ENCODE measurements around the gene SYT1. TPM values are rescaled to one million over a fixed set of nuclear protein-coding genes. Genes with fewer than 3 reads are reported as not detected.

Gene SYT1
- total RNA-seq, 2 experiments from 2014 or later: not detected

DNA sequence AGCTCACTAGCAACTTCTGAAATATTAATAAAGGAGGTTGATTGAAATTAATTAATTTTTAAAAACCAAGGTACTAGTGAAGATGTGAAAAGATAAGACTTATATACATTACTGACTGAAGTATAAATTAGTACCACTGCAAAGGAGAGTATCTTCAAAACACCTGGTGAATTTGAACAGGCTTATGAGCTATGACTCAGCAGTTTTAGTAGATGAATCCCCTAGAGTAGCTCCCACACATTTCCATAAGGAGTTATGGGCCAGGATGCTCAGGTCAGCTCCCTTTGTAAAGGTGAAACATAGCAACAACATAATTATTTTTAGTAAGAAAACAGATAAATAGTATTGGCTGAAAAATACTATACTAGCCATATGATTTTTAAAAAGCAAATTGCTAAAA, 218.6 kb downstream of the SYT1 start:
- DNase-seq: no peak
- no peak for ATAC-seq
- Mint-ChIP-seq H3K27me3 (ENCODE audit: low read depth) (no peaks in the 10 kb centered on the region), H3K9me3 (ENCODE audit: insufficient read depth) (no peaks in the 10 kb centered on the region), H3K4me3 (no peak overlapping the region), H3K4me1 (ENCODE audit: low read depth) (no peaks in the 10 kb centered on the region), H3K27ac (no peak overlapping the region), H3K36me3 (ENCODE audit: low read depth) (no peaks in the 10 kb centered on the region)
- CTCF ChIA-PET: no interaction called here
- POLR2A ChIA-PET: no interaction called here

DNA sequence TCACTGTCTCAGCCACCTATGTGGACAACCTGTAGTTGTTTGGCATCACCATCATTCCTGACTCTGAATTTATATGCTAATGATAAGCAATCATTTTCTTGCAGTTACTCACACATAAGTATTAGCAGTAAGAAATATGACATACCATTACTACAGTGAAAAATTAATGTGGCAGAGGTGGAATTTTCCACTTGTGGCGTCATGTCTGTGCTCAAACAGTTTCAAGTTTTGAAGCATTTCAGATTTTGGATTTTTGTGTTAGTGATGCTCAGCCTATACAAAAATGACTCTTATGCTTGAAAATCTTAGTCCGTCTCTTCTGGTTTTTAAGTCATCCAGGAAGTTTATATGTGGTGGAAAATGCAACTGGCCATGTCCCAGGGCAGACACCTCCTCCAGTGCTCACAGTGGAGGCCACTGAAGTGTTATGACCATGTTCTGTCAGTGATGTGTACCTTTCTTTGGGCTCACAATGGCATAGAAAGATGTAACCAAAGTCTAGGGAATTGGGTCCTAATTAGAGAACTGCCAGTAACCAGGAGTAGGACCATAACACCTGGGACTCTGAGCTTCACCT, 220.6 kb downstream of the SYT1 start:
- Mint-ChIP-seq H3K27ac (no peak overlapping the region), H3K36me3 (ENCODE audit: low read depth) (no peaks in the 10 kb centered on the region), H3K4me3 (no peak overlapping the region), H3K9me3 (ENCODE audit: insufficient read depth) (no peaks in the 10 kb centered on the region), H3K4me1 (ENCODE audit: low read depth) (no peaks in the 10 kb centered on the region), H3K27me3 (ENCODE audit: low read depth) (no peaks in the 10 kb centered on the region)
- ChIA-PET CTCF (no interaction called here), POLR2A (no interaction called here)
- no peak for ATAC-seq
- DNase-seq: no peak

DNA sequence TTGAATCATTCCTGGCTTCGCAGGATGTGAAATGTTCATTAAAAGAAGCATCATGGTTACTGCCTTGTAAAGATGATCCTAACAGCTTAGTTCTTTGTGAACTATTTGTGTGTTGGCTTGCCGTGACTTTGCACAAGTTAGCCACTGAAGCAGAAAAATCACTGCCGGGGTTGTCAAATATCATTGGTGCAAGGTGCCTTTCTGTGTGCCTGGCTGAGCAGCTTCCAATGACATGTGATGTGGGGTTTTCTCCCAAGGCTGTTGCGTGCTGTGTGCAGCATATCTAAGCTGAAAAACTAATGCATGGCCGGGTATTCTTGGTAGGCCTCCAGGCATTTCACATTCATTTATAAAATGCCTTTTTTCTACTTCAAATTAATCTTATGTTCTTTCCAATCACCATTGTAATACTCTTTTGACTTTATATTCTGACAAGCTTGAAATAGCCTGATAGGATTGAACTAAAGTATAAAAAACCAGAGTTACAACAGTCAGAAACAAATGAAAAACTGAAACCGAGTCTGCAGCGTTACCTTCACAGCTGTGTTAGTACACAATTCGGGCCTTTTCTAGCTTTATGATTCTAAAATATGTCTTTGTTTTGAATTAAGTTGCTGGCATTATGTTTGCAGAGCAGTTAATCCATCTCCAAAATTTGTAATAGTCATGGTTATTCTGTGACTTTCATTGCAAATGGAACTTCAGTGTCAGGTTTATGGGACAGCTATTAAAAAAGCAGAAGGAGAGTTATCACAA, 222.1 kb downstream of the SYT1 start:
- POLR2A ChIA-PET: no interaction called here
- no peaks in the 10 kb centered on the region for H3K27me3 Mint-ChIP-seq (ENCODE audit: low read depth)
- no peaks in the 10 kb centered on the region for H3K36me3 Mint-ChIP-seq (ENCODE audit: low read depth)
- CTCF ChIA-PET: no interaction called here
- ATAC-seq: no peak
- H3K4me3 Mint-ChIP-seq: no peak overlapping the region
- DNase-seq: no peak
- H3K4me1 Mint-ChIP-seq (ENCODE audit: low read depth): no peaks in the 10 kb centered on the region
- no peak overlapping the region for H3K27ac Mint-ChIP-seq
- H3K9me3 Mint-ChIP-seq (ENCODE audit: insufficient read depth): no peaks in the 10 kb centered on the region

DNA sequence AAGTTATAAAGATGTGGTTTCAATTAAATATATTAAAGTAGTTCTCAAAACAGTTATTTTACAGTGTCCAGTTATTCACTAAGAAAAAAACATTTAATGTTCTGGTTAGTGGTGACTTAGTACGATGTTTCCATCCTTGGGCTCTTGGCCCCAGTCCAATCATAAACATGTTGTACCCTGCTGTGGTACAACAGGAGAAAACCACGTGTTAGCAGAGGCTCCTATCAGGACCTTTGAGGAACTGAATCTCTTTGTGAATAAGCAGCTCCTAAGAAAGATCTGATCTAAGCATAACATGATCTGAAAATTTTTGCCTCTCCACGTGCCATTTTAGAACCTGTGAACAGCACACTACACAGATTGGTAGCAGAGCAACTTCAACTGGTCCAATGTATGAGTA, 234.0 kb downstream of the SYT1 start:
- ATAC-seq (no peak), DNase-seq (no peak)
- no peaks in the 10 kb centered on the region for H3K27me3 Mint-ChIP-seq (ENCODE audit: low read depth)
- no peaks in the 10 kb centered on the region for H3K9me3 Mint-ChIP-seq (ENCODE audit: insufficient read depth)
- no peaks in the 10 kb centered on the region for H3K4me1 Mint-ChIP-seq (ENCODE audit: low read depth)
- H3K27ac Mint-ChIP-seq: no peak overlapping the region
- H3K36me3 Mint-ChIP-seq (ENCODE audit: low read depth): no peaks in the 10 kb centered on the region
- CTCF ChIA-PET: no interaction called here
- H3K4me3 Mint-ChIP-seq: no peak overlapping the region
- POLR2A ChIA-PET: no interaction called here

DNA sequence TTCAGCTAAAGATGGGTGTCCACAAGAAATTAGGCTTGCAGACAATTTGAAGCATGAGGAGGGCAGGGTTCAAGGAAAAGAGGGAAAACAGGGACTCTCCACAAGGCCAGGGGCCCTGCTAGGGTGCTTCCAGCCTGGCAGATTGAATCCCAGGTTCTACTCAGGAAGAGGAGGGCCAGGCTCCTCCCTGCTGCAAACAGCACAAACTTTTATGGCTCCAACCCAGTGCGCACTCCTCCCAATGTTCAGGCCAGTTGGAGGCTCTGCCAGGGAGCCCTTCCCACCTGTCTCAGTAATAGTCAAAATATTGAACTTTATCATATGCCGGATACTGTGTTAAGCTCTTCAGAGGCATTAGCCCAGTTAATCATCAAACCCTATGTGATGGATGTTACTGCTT, 244.4 kb downstream of the SYT1 start:
- Mint-ChIP-seq H3K9me3 (ENCODE audit: insufficient read depth) (no peaks in the 10 kb centered on the region), H3K27ac (no peak overlapping the region), H3K4me3 (no peak overlapping the region), H3K36me3 (ENCODE audit: low read depth) (no peaks in the 10 kb centered on the region), H3K4me1 (ENCODE audit: low read depth) (no peaks in the 10 kb centered on the region), H3K27me3 (ENCODE audit: low read depth) (no peaks in the 10 kb centered on the region)
- CTCF ChIA-PET: no interaction called here
- DNase-seq (no peak), ATAC-seq (no peak)
- POLR2A ChIA-PET: no interaction called here

DNA sequence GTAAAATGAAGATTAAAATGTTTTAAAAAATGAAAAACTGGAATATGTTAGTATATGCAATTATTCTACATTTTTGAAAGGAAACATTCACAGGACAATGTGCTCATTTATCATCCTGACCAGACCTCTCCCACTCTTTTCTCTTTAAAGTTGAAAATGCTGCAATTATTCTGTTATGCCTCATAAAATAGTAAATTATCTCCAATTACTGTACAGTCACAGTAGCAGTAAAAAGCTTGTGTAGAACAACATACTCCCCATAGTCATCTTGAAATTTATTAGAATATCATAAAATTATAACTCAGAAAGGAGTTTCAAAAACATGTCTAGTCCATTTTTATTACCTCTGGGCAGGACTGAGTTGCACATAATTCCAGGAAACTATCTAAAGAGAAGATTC, 250.3 kb downstream of the SYT1 start:
- H3K4me1 Mint-ChIP-seq (ENCODE audit: low read depth): no peaks in the 10 kb centered on the region
- peaks cover 4% of the 10 kb centered on the region for H3K9me3 Mint-ChIP-seq (ENCODE audit: insufficient read depth)
- no peaks in the 10 kb centered on the region for H3K27me3 Mint-ChIP-seq (ENCODE audit: low read depth)
- no peak overlapping the region for H3K27ac Mint-ChIP-seq
- POLR2A ChIA-PET: no interaction called here
- ATAC-seq (no peak), DNase-seq (no peak)
- H3K4me3 Mint-ChIP-seq: no peak overlapping the region
- CTCF ChIA-PET: no interaction called here
- no peaks in the 10 kb centered on the region for H3K36me3 Mint-ChIP-seq (ENCODE audit: low read depth)

DNA sequence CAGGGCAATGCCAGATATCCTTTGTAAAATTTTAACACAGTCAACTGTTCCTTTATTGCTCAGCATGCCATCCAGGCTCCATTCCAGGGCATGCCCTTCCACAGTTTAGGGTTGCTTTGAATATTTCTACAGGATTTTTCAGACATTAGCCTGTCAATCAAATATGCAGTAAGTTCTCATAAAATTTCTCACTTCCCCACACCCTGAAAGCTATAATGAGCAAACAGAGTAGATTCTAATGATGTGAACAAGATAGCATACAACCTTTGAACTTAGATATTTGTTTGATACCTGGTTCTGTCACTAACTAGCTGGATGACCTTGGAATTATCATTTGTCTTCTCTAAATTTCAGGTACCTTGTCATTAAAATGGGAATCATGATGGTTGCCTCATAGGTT, 251.2 kb downstream of the SYT1 start:
- no peaks in the 10 kb centered on the region for H3K27me3 Mint-ChIP-seq (ENCODE audit: low read depth)
- no peak overlapping the region for H3K27ac Mint-ChIP-seq
- ATAC-seq (no peak), DNase-seq (no peak)
- no peaks in the 10 kb centered on the region for H3K4me1 Mint-ChIP-seq (ENCODE audit: low read depth)
- CTCF ChIA-PET: no interaction called here
- no peaks in the 10 kb centered on the region for H3K36me3 Mint-ChIP-seq (ENCODE audit: low read depth)
- peaks cover 4% of the 10 kb centered on the region for H3K9me3 Mint-ChIP-seq (ENCODE audit: insufficient read depth)
- POLR2A ChIA-PET: no interaction called here
- no peak overlapping the region for H3K4me3 Mint-ChIP-seq

DNA sequence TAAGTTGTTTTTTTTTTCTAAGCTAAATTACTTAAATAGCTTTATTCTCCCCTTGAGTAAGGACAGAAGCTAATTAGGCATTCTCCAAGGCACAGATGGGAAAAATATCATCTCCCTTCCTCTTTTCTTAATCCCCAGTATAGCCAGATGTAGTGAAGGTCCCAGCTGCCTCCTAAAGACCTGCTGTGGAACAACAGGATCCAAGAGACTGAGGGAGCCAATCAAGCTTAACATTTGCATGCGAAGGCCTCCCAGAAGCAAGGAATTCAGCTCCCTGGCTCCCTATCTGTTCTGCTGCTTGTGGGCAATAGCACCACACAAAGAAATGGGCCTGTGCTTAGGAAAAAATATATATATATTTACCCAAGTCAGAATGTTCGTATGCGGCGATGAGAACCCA, 255.2 kb downstream of the SYT1 start:
- Mint-ChIP-seq H3K4me3 (no peak overlapping the region), H3K27me3 (ENCODE audit: low read depth) (no peaks in the 10 kb centered on the region), H3K9me3 (ENCODE audit: insufficient read depth) (peaks cover 4% of the 10 kb centered on the region), H3K4me1 (ENCODE audit: low read depth) (no peaks in the 10 kb centered on the region), H3K27ac (no peak overlapping the region), H3K36me3 (ENCODE audit: low read depth) (no peaks in the 10 kb centered on the region)
- ATAC-seq (no peak), DNase-seq (no peak)
- POLR2A ChIA-PET: no interaction called here
- CTCF ChIA-PET: no interaction called here

DNA sequence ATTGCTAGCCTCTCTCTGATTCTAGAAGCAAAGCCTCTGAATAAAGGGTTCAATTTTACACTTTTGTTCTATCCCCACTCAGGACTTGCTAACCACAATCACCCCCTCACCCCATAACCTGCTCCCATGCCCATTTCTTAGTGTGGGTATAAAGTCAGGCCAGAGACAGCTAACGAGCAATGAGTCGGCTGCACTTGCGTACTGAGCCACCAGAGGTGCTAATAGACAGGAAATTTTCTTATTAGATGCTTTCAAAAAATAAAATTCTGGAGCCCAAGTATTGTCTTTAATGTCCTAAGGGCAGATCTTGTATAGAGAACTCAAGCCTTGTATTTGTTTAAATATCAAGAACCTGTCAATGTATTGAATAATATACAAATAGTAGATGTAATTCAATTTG, 256.9 kb downstream of the SYT1 start:
- no peak for DNase-seq
- no peaks in the 10 kb centered on the region for H3K4me1 Mint-ChIP-seq (ENCODE audit: low read depth)
- no peak overlapping the region for H3K27ac Mint-ChIP-seq
- POLR2A ChIA-PET: no interaction called here
- CTCF ChIA-PET: no interaction called here
- peaks cover 4% of the 10 kb centered on the region for H3K9me3 Mint-ChIP-seq (ENCODE audit: insufficient read depth)
- no peak for ATAC-seq
- no peaks in the 10 kb centered on the region for H3K36me3 Mint-ChIP-seq (ENCODE audit: low read depth)
- no peaks in the 10 kb centered on the region for H3K27me3 Mint-ChIP-seq (ENCODE audit: low read depth)
- H3K4me3 Mint-ChIP-seq: no peak overlapping the region

DNA sequence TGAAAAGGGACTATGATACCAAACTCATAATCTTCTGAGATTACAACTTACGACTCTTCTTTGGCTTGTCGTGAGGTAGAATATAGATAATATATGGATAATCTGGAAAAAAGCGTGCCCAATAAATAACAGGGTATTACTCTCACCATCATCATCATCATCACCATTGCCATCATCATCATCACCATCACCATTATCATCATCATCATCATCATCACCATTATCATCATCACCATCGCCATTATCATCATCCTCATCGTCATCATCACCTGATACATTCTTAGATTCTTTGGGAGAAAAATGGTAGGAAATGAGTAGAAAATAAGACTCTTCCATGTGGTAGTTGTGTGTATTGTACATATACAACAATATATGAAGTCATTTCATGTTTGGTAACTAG, 259.8 kb downstream of the SYT1 start:
- H3K9me3 Mint-ChIP-seq (ENCODE audit: insufficient read depth): peaks cover 4% of the 10 kb centered on the region
- H3K4me1 Mint-ChIP-seq (ENCODE audit: low read depth): no peaks in the 10 kb centered on the region
- no peaks in the 10 kb centered on the region for H3K27me3 Mint-ChIP-seq (ENCODE audit: low read depth)
- CTCF ChIA-PET: no interaction called here
- DNase-seq: no peak
- ATAC-seq: no peak
- no peaks in the 10 kb centered on the region for H3K36me3 Mint-ChIP-seq (ENCODE audit: low read depth)
- no peak overlapping the region for H3K4me3 Mint-ChIP-seq
- H3K27ac Mint-ChIP-seq: no peak overlapping the region
- POLR2A ChIA-PET: no interaction called here

DNA sequence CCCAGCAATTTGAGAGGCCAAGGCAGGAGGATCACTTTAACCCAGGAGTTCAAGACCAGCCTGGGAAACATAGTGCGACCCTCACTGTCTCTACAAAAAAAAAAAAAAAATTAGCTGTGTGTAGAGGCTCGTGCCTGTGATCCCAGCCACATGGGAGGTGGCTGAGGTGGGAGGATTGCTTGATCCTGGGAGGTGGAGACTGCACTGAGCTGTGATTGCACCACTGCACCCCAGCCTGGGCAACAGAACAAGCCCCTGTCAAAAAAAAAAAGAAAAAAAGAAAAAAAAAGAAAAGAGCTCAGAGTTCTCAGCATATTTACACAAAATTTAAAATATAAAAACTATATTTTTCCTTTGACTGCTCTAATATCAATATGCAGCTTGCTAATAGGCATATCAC, 260.8 kb downstream of the SYT1 start:
- Mint-ChIP-seq H3K4me1 (ENCODE audit: low read depth) (no peaks in the 10 kb centered on the region), H3K36me3 (ENCODE audit: low read depth) (no peaks in the 10 kb centered on the region), H3K9me3 (ENCODE audit: insufficient read depth) (no peaks in the 10 kb centered on the region), H3K27me3 (ENCODE audit: low read depth) (no peaks in the 10 kb centered on the region), H3K4me3 (no peak overlapping the region), H3K27ac (no peak overlapping the region)
- no peak for ATAC-seq
- DNase-seq: no peak
- CTCF ChIA-PET: no interaction called here
- POLR2A ChIA-PET: no interaction called here

DNA sequence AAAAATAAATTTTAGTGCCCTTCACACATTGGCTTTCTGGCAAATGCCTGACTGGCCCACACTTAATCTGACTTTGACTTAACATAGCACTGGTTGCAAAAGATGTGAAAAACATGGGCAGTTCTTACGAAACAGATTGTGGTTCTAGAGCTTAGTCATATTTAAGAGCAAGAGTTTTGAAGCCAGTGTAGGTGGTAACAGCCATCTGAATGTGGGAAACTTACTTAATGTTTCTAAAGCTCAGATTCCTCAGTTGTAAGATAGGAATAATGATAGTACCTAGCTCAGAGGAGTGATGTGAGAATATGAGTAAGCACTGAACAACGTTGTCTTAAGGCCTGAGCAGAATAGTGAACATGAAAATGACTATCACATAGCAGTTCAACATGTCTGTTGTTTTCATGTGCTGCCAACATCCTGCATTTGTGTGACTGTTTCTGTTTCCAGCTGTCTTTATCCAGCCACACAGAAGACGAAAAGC, 262.7 kb downstream of the SYT1 start:
- Mint-ChIP-seq H3K27ac (no peak overlapping the region), H3K27me3 (ENCODE audit: low read depth) (no peaks in the 10 kb centered on the region), H3K36me3 (ENCODE audit: low read depth) (no peaks in the 10 kb centered on the region), H3K4me1 (ENCODE audit: low read depth) (no peaks in the 10 kb centered on the region), H3K4me3 (no peak overlapping the region), H3K9me3 (ENCODE audit: insufficient read depth) (no peaks in the 10 kb centered on the region)
- ChIA-PET POLR2A (no interaction called here), CTCF (no interaction called here)
- DNase-seq (no peak), ATAC-seq (no peak)

DNA sequence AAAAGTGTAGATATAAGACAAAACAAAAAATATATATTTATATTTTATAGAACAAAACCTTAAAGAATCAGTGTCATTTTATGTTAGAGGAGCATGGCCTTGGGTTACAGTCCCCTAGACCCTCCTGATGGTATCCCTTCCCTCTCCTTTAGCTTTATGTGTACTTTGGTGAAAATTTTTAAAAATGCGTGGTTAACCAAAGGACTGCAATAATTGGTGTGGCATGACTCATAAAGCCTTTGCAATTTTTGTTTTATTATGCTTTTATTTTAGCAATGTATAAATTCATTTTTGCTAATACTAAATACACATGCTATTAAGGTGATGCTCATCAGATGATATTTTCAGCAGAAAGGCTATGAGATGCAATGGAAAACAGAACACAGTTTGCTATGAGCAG, 264.4 kb downstream of the SYT1 start:
- Mint-ChIP-seq H3K27me3 (ENCODE audit: low read depth) (no peaks in the 10 kb centered on the region), H3K4me1 (ENCODE audit: low read depth) (no peaks in the 10 kb centered on the region), H3K4me3 (no peak overlapping the region), H3K9me3 (ENCODE audit: insufficient read depth) (no peaks in the 10 kb centered on the region), H3K36me3 (ENCODE audit: low read depth) (no peaks in the 10 kb centered on the region), H3K27ac (no peak overlapping the region)
- no peak for DNase-seq
- ATAC-seq: no peak
- ChIA-PET CTCF (no interaction called here), POLR2A (interaction anchor here (0.6 kb wide), 1 partner anchor 968 kb away, joined by 3 read pairs; no protein-coding TSS in a partner anchor)
